GM12873 (cell line): ENCODE measurements around the gene TUBGCP2.

Experiments used
- TF ChIP-seq, protein P1 (sequence below): IDR thresholded peaks from 2 replicates; pipeline ENCODE4 v1.5.1; 2012; ENCODE audit warnings: low read depth, mild to moderate bottlenecking, moderate library complexity, low read length, control low read depth; ENCODE audit not compliant: insufficient read depth; ENCODE audit errors: missing control alignments

TUBGCP2 gene

DNA sequence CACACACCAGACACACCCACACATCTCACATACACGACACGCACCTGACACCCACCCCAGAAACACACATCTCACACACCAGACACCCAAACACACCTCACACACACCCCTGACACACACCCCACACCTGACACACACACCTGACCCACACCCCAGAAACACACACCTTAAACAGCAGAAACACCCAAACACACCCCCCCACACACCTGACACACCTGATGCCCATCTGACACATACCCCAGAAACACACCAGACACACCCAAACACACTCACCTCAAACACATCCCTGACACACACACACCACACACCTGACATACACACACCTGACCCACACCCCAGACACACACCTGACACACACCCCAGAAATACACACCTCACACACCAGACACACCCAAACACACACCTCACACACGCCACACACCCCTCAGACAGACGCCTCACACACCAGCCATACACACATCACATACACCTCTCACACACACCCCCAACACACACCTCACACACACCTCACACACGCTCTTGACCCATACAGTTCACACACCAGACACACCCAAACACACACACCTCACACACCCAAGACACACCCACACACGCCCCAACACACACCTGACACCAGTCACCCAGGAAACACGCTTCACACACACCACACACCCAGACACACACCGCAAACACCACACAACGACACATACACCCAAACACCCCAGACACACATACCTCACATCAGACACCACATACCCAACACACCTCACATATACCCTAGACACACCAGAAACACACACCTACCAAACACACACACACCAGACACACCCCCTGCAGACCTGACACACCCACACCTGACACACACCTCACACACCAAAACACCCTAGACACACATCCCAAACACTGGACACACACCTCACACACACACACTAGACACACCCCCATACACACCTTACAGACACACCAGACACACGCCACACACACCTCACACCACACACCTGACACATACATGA, 29.7 kb upstream of the TUBGCP2 start:
- TF ChIP-seq, protein P1, sequence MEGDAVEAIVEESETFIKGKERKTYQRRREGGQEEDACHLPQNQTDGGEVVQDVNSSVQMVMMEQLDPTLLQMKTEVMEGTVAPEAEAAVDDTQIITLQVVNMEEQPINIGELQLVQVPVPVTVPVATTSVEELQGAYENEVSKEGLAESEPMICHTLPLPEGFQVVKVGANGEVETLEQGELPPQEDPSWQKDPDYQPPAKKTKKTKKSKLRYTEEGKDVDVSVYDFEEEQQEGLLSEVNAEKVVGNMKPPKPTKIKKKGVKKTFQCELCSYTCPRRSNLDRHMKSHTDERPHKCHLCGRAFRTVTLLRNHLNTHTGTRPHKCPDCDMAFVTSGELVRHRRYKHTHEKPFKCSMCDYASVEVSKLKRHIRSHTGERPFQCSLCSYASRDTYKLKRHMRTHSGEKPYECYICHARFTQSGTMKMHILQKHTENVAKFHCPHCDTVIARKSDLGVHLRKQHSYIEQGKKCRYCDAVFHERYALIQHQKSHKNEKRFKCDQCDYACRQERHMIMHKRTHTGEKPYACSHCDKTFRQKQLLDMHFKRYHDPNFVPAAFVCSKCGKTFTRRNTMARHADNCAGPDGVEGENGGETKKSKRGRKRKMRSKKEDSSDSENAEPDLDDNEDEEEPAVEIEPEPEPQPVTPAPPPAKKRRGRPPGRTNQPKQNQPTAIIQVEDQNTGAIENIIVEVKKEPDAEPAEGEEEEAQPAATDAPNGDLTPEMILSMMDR = no peak

DNA sequence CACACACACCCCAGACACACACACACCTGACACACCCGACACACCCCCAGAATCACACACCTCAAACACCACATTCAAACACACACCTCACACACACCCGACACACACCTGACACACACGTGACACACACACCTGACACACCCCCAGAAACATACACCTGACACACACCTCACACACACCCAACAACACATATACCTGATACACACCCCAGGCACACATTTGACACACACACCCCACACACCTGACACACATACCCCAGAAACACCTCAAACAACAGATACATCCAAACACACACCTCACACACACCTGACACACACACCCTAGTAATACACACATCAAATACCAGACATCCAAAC, 28.7 kb upstream of the TUBGCP2 start:
- TF ChIP-seq, protein P1 = no peak

DNA sequence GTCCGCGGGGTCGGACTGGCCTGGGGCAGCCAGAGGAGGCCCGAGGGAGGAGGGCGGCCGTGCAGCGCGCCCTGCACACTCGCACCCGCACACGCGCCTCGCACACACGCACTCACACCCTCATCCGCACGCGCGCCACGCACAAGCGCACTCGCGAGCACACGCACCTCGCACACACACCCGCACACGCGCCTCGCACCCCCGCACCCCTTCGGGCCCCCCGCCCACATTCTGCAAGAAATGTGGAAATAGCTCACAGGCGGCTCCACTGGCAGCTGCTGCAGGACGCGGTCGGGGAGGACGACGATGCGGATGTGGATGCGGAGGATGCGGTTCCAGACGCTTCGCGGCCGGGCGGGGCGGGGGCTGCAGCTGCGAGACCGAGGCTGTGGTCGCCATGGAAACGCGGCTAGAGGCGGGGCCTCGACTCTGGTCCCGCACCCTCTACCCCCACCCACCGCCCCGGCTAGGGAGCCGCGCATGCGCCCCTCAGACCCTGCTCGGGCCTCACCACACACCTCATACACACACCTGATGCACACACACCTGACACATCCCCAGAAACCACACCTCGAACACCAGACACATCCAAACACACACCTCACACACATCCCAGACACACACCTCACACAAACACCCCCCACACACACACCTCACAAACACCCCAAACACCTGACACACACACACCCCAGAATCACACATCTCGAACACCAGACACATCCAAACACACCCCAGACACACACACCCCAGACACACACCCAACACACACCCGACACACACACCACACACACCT, 28.1 kb upstream of the TUBGCP2 start, which contains the start of gene CALY:
TSS of gene CALY (minus strand) at position 320 of the 793 bp plus-strand sequence. CDS start 7,907 bp downstream, outside the sequence.
- TF ChIP-seq, protein P1 = no peak

DNA sequence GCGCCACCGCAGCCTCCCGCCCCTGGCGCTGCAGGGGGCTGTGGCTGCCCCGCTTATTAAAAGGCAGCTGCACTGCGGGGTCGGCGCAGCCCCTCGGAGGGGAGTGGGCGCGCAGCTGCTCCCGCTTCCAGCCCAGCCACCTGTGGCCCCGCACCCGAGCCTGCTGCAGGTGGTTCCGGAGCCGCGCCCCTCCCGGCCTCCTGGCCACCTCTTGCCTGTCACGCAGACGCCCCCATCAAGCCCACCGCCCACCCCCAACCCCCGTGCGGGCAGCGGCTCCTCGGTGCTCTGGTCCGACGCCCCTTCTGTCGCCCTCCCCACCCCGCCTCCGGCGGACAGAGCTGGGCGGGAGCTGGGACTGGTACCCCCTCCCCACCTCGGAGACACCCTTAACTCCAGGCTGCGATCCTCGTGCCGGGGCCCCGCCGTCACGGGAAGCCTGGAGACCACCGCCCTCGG, 27.5 kb upstream of the TUBGCP2 start:
- TF ChIP-seq, protein P1 = no peak

DNA sequence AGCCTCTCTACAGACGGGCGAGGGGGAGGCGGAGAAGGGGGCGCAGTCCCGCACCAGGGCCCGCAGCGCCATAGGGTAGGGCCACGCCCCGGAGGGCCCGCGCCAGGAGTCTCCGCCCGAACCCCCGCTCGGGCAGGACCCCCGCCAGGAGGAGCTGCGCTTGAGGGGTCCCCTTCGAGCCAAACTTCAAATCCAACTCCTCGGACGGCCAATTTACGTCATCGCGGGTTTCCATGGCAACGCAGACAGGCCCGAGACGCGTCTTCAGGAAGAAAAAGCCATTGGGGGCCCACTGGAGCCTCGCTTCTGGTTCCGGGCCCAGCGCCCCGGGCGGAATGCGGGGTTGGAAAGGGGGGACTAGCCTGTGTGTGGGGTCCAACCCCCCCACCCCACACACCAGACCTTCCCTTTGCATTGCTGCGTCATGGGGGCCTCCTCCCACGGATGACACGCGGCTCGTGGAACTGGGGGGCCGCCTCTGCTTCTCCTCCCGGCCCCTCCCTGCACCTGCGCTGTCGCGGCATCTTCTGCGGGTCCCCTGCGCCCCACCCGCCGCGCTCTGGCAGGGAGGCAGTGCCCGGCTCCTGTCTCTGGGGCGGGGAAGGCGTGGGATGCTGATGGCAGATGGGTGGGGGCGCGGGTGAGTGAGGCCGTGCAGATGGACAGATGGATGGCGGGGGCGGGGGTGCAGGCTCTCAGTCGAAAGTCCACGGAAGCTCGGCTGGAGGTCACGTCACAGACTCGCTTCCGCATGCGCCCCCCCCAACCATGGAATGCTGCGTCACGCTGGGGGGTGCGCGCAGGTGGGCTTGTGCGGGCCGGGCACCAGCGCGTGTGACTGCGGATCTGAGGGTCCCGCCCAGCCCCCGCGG, 26.8 kb upstream of the TUBGCP2 start:
- TF ChIP-seq, protein P1 = no peak

DNA sequence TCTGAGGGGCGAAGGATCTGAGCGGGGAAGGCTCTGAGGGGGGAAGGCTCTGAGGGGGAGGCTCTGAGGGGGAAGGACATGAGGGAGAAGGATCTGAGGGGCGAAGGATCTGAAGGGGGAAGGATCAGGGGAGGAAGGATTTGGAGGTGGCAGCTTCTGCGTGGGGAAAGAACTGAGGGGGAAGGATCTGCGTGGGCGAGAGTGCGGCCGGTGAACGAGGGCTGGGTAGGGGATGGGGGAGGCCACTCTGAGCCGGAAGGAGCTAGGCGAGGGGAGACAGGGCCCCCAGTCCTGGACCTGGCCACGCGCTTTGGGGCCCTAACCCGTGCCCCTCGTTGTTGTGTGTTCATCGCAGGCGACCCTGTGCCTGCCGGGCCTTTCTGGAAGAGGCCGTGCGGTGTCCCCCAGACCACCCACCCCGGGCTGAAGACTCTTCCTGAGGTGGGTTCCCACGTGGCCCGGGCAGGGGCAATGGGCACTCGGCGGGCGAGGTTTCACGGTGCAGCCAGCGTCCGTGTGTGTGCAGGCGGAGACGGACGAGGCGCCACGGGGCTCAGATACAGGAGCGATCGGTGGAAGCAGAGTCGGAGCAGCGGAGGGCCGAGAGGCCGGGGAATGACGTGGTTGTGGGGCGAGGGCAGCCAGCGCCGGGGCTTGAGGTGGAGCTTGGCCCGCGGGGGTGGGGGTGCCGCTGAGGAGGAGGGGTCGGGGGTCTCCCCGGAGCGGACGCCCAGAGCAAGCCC, 26.0 kb upstream of the TUBGCP2 start:
- TF ChIP-seq, protein P1 = no peak
